ENCODE results near the gene RANBP1. TPM values are rescaled to one million over a fixed set of nuclear protein-coding genes. Genes with fewer than 3 reads are reported as not detected.
A peak's percentile ranks its signal among the peaks of the same experiment; 100 is the strongest.

Gene RANBP1
- total RNA-seq, 1 donor from 2014 or later, result 90.6 TPM

- no peak for DNase-seq
Measured at GRCh38 chr22:20109411-20110358, 6.2 kb upstream of the RANBP1 start.

GRCh38 chr22:20110359-20110985 lies 5.4 kb upstream of the RANBP1 start:
- no peak for DNase-seq

- DNase-seq, result no peak
Measured at GRCh38 chr22:20111045-20111688, 4.7 kb upstream of the RANBP1 start.

GRCh38 chr22:20111689-20112622 lies 3.9 kb upstream of the RANBP1 start:
- DNase-seq, result no peak

- DNase-seq, result no peak
Measured at GRCh38 chr22:20112623-20113511, 3.0 kb upstream of the RANBP1 start.

- no peak for DNase-seq
Measured at GRCh38 chr22:20113551-20114310, 2.2 kb upstream of the RANBP1 start.

GRCh38 chr22:20114506-20115475 lies 1.1 kb upstream of the RANBP1 start:
- no peak for DNase-seq

- no peak for DNase-seq
Measured at GRCh38 chr22:20116376-20116950, 559 bp downstream of the RANBP1 start.

GRCh38 chr22:20116951-20117632 lies 1.2 kb downstream of the RANBP1 start, which contains the start of gene TRMT2A:
Gene TRMT2A (minus strand): TSS chr22:20117226. CDS start chr22:20116906, 320 bp downstream.
- DNase-seq, result peak; percentile 95

- DNase-seq, result no peak
Measured at GRCh38 chr22:20117633-20118299, 1.9 kb downstream of the RANBP1 start.

GRCh38 chr22:20118300-20119020 lies 2.6 kb downstream of the RANBP1 start:
- no peak for DNase-seq

GRCh38 chr22:20121856-20122415 lies 6.0 kb downstream of the RANBP1 start:
- DNase-seq, result no peak

GRCh38 chr22:20123366-20124082 lies 7.6 kb downstream of the RANBP1 start:
- DNase-seq, result no peak

- no peak for DNase-seq
Measured at GRCh38 chr22:20124083-20124787, 8.3 kb downstream of the RANBP1 start.

Measured in occipital lobe (tissue), 2 donors.